ENCODE results near the gene NGFR. TPM values are rescaled to one million over a fixed set of nuclear protein-coding genes. Genes with fewer than 3 reads are reported as not detected.

The NGFR gene
- total RNA-seq, 1 donor from 2014 or later = 8.9 TPM

GRCh38 chr17:49527927-49528651 is 33.0 kb downstream of the NGFR start:
- Histone ChIP-seq H3K27me3 (ENCODE audit: low read depth) (peaks cover 61% of the 10 kb centered on the region), H3K4me3 (no peak overlapping the region), H3K27ac (replicated peaks) (no peak overlapping the region), H3K9me3 (replicated peaks) (no peaks in the 10 kb centered on the region), H3K36me3 (no peaks in the 10 kb centered on the region), H3K4me1 (no peaks in the 10 kb centered on the region)
- intact Hi-C loops (cut with micrococcal nuclease) = no loop called here
- DNase-seq = no peak
- TF ChIP-seq CTCF (IDR thresholded peaks at IDR 0.05; ENCODE audit: borderline replicate concordance) = no peak

- H3K4me3 ChIP-seq = no peak overlapping the region
- no peaks in the 10 kb centered on the region for H3K9me3 ChIP-seq (replicated peaks)
- intact Hi-C loops (cut with micrococcal nuclease) = no loop called here
- no peaks in the 10 kb centered on the region for H3K4me1 ChIP-seq
- no peaks in the 10 kb centered on the region for H3K36me3 ChIP-seq
- peaks cover 70% of the 10 kb centered on the region for H3K27me3 ChIP-seq (ENCODE audit: low read depth)
- H3K27ac ChIP-seq (replicated peaks) = no peak overlapping the region
- DNase-seq = no peak
- no peak for TF ChIP-seq CTCF (IDR thresholded peaks at IDR 0.05; ENCODE audit: borderline replicate concordance)
Measured at GRCh38 chr17:49528966-49529365, 33.9 kb downstream of the NGFR start.

GRCh38 chr17:49530118-49530517 is 35.0 kb downstream of the NGFR start:
- TF ChIP-seq CTCF (IDR thresholded peaks at IDR 0.05; ENCODE audit: borderline replicate concordance) = no peak
- intact Hi-C loops (cut with micrococcal nuclease) = no loop called here
- Histone ChIP-seq H3K4me1 (no peaks in the 10 kb centered on the region), H3K27ac (replicated peaks) (no peak overlapping the region), H3K4me3 (no peak overlapping the region), H3K36me3 (no peaks in the 10 kb centered on the region), H3K9me3 (replicated peaks) (no peaks in the 10 kb centered on the region), H3K27me3 (ENCODE audit: low read depth) (peaks cover 81% of the 10 kb centered on the region)
- no peak for DNase-seq

GRCh38 chr17:49543860-49544259 is 48.8 kb downstream of the NGFR start:
- TF ChIP-seq CTCF (IDR thresholded peaks at IDR 0.05; ENCODE audit: borderline replicate concordance) = no peak
- H3K4me3 ChIP-seq = no peak overlapping the region
- no peak for DNase-seq
- intact Hi-C loops (cut with micrococcal nuclease) = no loop called here
- H3K4me1 ChIP-seq = no peaks in the 10 kb centered on the region
- H3K36me3 ChIP-seq = no peaks in the 10 kb centered on the region
- no peak overlapping the region for H3K27ac ChIP-seq (replicated peaks)
- H3K27me3 ChIP-seq (ENCODE audit: low read depth) = peaks cover 39% of the 10 kb centered on the region
- H3K9me3 ChIP-seq (replicated peaks) = peaks cover 16% of the 10 kb centered on the region

- TF ChIP-seq CTCF (IDR thresholded peaks at IDR 0.05; ENCODE audit: borderline replicate concordance) = no peak
- H3K36me3 ChIP-seq = no peaks in the 10 kb centered on the region
- H3K4me1 ChIP-seq = no peaks in the 10 kb centered on the region
- H3K27ac ChIP-seq (replicated peaks) = no peak overlapping the region
- intact Hi-C loops (cut with micrococcal nuclease) = loop anchor here (5.0 kb wide), 1 partner anchor 33 kb away; no protein-coding TSS in a partner anchor
- no peak for DNase-seq
- peaks cover 48% of the 10 kb centered on the region for H3K27me3 ChIP-seq (ENCODE audit: low read depth)
- peaks cover 15% of the 10 kb centered on the region for H3K9me3 ChIP-seq (replicated peaks)
- H3K4me3 ChIP-seq = no peak overlapping the region
Measured at GRCh38 chr17:49545007-49545660, 50.0 kb downstream of the NGFR start.
